HT-29 (cell line): Measurements from ENCODE around the gene CCDC12. TPM values are rescaled to one million over a fixed set of nuclear protein-coding genes. Genes with fewer than 3 reads are reported as not detected.

Experiments
- DNase-seq: peaks from one replicate; pipeline ENCODE4 v3.0.0-alpha.2; 2015; ENCODE audit warnings: low spot score
- total RNA-seq: library from RNA; depleted of rRNA; stranded (reverse); fragments of >200 nt; shearing (Covaris generic); gene quantifications from 2 replicates; pipeline ENCODE4 v1.2.3, GENCODE V29; 2014

Gene CCDC12
- total RNA-seq, 1 experiment from 2014 or later: 39.4 TPM

- no peak for DNase-seq
These were observed 17.9 kb downstream of the CCDC12 start for GRCh38 chr3:46958467-46959160.

GRCh38 chr3:46957092-46957820, 19.3 kb downstream of the CCDC12 start:
- no peak for DNase-seq

- no peak for DNase-seq
These were observed 20.7 kb downstream of the CCDC12 start for GRCh38 chr3:46955801-46956259.

- no peak for DNase-seq
These were observed 21.4 kb downstream of the CCDC12 start for GRCh38 chr3:46955157-46955556.

- no peak for DNase-seq
These were observed 22.4 kb downstream of the CCDC12 start for GRCh38 chr3:46954178-46954577.

GRCh38 chr3:46953234-46954010, 23.1 kb downstream of the CCDC12 start:
- no peak for DNase-seq

- DNase-seq: no peak
These were observed 23.7 kb downstream of the CCDC12 start for GRCh38 chr3:46952813-46953212.

GRCh38 chr3:46950650-46951241, 25.8 kb downstream of the CCDC12 start:
- DNase-seq: no peak

GRCh38 chr3:46950177-46950576, 26.4 kb downstream of the CCDC12 start:
- no peak for DNase-seq

- peak; percentile 42 for DNase-seq
These were observed 27.5 kb downstream of the CCDC12 start for GRCh38 chr3:46948830-46949671.

- peak; percentile 76 for DNase-seq
These were observed 28.4 kb downstream of the CCDC12 start for GRCh38 chr3:46947981-46948791.

- no peak for DNase-seq
These were observed 29.0 kb downstream of the CCDC12 start for GRCh38 chr3:46947546-46947901.

GRCh38 chr3:46946856-46947545, 29.5 kb downstream of the CCDC12 start:
- DNase-seq: peak; percentile 34

GRCh38 chr3:46946416-46946815, 30.1 kb downstream of the CCDC12 start:
- DNase-seq: peak; percentile 26

- peak; percentile 40 for DNase-seq
These were observed 32.4 kb downstream of the CCDC12 start for GRCh38 chr3:46944191-46944590.

GRCh38 chr3:46943237-46944187, 33.0 kb downstream of the CCDC12 start:
- peak; percentile 70 for DNase-seq

GRCh38 chr3:46942481-46943236, 33.9 kb downstream of the CCDC12 start:
- DNase-seq: no peak

- DNase-seq: no peak
These were observed 34.5 kb downstream of the CCDC12 start for GRCh38 chr3:46942076-46942475.
